ENCODE data around the gene DGCR6L.
A peak's percentile ranks its signal among the peaks of the same experiment; 100 is the strongest.
"Not testable (repeated sequence)": the region's sequence is repeated elsewhere in the genome, so short reads cannot be mapped to it uniquely, and the experiment has no call there.

DGCR6L gene

DNA sequence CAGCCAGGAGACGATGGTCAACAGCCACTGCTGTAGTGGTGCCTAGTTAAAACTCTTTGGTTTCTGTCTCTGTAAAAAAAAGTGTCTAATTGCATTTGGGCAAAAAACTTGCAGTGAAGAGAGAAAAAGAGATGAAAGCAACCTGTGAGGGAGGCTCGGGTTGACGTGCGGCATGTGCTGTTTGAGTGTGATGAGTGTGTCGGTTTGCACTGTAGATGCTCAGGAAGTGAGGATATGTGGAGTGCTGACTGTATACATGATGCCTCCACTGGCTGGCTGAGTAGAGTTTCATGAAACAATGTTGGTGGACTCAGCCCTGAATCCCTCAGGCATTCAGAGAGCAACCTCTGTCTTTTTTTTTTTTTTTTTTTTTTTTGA, 4.3 kb upstream of the DGCR6L start:
- DNase-seq, result no peak

DNA sequence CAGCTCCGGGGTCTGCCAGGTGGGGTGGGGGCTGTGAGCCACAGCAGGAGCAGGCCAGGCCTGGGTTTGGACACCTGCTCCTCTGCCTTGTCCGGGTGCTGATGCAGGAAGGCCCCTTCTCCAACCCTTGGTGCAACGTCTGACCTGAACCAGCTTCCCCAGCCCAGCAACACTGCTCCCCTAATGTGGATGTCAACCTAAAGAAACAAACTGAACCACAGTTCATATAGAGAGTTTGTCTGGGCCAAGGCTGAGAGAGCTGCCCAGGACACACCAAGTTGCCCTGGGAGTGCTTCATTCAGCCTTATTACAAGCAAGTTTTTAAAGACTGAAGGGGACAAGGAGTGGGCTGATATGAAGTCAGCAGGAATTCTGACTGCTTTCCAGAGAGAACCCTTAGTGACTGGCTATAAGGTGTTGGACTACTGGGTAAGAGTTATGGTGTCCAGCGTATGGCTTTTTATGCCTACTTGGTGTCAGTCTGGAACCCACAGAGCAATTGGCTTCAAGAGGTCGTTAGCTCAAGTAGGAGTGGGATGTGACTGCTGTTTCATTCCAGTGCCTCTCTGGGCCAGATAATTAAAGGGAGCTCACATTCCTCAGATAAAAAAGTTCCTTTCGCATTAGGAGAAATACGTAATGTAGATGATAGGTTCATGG, 1.8 kb upstream of the DGCR6L start:
- DNase-seq, result not testable (repeated sequence)

DNA sequence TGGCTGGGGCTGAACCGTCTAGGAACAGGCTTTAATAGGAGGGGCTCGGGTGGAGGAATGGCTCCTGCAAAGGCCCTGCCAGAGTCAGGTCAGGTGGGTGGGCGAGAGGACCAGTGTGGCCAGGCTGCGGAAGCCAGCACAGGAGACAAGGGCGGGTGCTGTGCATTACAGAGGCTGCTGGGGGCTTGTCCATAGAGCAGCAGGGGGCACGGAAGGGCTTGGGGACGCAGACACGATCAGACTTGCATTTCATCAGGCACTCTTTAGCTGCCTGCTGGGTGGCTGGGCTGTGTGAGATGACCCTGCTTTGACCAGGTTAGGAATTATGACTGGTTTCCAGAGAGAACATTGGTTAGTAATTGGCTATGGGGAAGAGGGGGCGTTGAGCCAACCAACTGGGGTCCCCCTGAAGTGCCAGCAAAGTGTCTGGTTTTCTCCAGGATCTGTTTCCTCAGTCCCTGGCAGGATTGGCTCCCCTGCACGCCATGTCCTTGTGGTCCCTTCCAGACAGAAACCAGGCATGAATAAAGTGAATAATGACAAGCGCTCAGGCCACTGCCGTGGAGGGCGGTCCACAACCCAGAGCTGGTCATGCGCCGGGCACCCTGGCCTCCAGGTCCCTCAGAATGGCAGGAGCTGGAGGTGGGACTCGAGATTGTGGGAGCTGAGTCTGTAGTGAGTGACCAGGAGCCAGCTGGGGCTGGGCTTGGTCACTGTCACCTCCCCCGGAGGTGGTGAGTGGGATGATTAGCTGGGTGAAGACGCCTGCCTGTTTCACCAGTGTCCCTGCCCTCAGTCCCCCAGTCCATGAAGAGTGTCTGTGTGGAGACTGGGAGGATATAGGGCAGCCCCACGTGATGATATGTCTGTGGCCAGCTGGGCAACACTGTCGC, 1.0 kb upstream of the DGCR6L start:
- DNase-seq, result not testable (repeated sequence)

DNA sequence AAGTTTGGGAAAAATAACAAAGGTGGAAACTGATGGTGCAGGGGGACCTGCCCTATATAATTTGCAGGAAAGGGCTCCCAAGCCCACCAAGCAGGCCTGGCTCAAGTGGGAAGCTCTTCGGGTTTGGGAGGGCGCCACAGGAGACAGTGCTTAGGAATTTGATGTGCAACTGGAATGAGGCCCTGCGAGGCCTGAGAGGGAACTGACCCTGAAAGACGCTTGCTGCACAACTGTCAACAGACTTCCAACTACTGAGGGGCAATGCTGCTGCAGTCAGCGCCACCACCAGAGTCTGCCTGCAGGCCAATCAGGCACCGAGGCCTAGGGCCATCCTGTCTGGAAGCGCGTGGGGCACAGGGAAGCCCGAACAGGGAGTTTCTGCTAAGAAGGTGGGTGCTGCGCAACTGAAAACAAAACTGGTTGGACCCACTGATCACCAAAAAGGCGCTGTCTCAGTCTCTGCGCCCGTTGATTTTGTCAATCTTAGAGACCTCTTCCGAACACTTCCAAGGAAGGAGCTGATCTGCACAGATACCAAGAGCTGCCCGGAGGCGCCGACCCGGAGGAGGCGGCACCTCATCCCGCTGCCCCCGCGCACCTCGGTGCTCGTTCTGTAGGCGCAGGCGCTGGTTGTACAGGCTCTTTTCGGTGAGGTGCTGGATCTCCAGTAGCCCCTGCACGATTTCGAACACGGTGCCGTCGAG, 667 bp downstream of the DGCR6L start:
- no peak for DNase-seq

DNA sequence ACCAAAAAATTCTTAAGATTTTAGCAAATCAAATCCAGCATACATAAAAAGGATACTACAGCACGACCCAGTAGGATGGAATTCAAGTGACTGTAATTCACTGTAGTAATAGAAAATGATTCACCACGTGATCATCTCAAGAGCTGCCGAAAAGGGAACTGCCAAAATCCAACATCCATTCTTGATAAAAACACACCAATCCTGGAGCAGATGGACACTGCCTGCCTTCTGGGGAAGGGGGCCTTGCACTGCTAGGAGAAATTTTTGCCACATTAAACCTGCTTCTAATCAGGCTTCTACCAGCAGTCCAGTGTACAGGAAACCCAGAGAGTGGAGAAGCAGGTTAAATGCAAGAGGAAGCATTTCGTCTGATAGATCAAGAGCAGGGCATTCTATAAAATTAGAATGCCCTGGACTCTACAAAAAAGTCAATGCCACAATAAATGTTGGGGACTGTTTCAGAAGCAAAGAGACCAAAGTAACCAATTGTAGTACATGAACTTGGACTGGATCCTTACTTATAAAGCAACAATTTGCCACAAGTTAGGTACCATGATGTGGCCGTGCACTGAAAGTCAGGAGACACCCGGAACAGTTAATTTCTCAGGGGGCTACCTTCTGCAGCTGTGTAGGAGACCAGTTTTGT, 1.7 kb downstream of the DGCR6L start:
- DNase-seq, result not testable (repeated sequence)

DNA sequence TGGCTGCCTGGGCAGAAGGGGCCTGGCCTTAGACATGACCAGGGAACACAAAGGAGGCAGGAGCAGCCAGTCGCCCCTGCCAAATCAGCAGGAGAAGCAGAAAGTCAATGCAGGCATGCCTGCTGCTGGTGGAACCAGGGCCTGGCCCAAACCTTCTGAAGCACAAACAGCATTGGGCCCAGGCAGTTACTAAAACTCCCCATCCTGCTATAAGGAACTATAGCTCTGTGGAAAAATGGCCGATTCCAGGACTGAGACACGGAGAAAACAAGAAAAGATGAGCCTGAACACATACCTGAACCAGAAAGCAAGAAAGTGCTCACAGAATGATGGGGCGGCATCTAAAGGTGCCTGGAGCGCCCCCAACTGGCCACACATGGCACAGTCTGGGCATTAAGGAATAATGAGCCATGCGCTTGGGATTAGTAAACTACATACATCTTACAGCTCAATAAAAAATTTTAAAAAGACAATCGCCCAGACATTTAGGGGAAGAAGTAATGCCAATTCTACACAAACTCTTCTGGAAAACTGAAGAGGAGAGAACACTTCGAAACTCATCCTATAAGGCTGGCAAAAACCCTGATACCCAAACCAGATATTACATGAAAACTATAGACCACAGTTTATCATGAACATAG, 2.3 kb downstream of the DGCR6L start:
- not testable (repeated sequence) for DNase-seq

DNA sequence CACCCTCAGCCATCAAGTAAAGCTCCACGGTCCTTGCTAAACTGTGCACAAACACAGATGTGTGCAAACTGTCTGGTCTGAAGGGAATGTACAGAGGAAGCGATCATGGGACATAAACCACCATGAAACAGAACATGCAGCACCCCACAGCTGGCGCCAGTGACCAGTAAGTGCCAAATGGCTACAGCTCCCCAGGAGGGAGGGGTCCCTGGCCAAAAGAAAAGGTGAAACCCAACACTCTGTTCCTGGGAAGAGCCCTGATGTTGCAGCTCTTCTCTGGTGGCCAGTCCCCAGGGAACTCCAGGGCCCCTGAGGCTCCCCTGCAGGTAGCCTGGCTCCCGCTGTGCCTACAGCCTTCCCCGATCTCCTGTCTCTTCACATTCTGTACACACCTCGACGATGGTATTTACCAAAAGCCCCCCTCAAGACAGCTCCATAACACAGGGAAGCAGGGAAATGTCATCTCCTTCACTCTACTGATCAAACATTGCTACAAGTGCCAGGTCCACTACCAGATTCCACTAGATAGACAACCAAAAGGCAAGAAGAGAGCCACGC, 2.9 kb downstream of the DGCR6L start:
- no peak for DNase-seq

DNA sequence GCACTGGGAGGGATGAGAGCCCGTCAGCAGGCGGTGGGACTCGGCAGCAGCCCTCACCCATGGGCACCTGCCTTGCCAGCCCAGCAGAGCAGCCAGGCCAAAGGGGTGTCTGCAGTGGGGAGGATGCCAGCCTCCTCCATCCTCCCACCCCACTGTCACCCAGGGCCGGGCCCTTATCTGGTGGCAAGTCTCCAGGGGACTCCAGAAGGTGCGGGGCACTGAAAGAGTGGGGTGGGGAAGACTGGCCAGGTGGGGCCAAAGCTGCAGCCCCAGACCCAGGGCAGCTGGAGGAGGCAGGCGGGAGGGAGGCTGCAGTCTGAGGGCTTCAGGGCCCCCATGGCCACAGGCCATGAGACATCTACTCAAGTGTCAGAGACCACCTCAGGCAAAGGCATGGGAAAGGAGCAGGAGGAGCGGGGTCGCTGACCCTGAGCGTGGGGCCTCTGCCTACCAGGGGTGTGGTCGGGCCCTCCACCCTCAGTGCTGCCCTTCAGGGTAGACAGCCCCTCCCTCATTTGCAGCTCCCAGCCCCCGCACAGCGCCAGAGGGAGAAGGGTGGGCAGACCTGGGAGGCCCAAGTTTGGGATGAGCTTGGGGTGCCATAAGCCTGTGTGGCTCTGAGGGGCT, 3.5 kb downstream of the DGCR6L start:
- DNase-seq, result no peak

DNA sequence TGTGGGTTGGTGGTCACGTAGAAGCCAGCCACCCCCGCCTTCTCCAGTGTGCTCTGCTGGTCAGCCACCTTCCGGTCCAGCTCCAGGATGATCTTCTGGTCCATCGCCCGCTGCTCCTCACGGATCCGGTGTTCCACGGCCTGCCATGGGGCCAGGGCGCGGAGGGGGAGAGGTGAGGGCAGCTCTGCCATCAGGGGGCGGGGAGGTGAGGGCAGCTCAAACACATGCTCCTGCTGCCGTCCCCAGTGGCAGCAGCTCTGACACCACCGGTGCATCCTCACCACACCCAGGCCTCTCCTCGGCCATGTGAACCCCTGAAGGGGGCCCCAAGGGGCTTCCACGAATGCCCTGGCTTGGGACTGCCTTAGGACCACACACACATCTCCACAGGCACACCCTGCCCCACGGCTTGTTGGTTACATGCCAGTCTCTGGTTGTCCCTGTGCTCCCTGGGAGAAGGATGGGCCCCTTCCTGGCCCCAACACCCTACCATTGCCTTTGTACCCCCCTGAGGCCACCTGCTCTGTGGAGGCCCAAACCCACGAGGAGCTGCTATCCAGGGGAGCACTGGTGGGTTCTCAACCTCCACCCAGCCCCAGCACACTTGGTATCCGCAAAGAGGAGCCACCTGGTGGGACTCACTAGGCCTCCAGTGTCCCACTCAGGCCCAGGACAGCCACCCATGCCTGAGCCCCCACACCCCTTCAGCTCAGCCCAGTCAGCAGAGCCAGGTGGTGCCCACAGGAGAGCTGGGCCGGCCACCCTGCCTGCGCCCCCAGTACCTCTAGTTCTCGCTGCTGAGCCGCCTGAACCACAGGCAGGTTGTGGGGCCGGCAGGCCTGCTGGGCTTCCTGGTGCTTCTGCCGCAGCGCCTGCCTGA, 4.3 kb downstream of the DGCR6L start:
- DNase-seq, result no peak

DNA sequence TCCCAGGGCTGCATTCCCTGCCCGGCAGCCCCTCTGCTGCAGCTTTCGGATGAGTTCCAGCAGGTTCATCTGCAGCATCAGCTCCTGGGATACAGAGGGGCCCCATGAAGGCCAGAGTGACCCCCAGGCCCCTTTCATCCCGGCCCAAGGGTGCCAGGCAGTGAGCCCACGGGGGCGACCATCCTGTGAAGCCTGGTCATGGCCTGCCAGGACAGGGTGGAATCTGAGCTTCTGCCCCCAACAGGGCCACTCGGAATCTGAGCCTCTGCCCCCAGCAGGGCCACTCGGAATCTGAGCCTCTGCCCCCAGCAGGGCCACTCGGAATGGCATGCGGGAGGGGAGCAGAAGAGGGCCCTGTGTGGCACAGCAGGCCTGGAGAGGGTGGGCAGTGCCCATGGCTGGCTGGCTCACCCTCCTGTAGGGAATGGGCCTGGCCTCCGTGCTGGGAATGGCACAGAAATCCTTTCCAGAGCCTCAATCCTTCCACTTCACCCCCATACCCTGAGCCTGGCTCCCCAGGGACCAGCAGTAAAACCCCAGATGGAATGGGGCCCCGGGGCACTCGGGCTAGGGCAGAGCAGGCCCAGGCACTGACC, 5.0 kb downstream of the DGCR6L start:
- DNase-seq, result not testable (repeated sequence)

DNA sequence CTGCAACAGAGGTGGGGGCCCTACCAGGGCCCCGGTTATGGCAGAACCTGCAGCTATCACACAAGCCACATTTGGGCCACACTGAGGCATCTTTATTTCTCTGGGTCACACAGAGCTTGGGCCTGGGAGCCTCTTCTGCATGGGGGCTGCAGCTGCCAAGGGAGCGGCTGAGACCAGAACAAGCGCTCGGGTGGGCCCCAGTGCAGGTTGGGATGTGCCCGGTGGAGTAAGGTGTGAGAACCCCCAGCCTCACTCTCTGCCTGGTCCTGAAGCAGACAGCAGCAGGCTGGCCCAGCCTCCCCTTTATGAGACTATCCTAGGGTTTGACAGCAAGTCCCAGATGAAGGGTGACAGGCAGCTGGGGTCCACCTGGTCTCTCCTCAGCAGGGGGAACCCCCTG, 5.7 kb downstream of the DGCR6L start:
- not testable (repeated sequence) for DNase-seq

DNA sequence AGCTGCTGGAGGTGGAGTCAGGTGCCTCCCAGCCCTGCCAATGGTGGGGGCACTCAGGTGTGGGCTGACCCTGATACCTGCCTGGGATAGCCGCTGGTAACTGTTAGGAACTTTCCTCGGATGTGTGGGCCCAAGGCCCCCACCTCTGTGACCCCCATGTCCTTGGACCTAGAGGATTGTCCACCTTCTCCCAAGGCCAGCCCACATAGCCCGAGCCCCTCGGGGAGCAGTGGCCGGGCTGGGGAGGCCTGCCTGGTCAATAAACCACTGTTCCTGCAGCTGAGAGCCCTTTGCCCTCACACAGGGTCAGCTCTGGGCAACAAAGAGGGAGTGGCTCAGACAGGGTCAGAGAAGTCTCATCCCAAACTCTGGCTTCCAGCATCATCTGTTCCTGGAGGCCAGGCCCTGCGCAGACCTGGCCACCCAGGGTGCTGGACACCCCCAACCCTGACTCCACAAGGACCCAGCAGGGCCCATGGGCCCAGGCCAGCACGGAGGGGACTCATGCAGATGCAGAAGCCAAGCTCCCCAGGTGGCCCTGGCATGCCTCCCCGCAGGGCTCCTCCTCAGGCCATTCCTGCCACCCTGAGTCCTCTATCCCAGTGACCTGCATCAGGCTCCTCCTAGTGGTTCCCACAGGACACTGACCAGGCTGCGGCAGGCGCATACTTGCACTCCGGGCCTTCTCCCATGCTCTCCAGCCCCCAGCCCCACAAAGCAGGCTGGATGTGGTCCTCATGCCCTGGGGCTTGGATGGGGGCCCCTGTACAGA, 6.4 kb downstream of the DGCR6L start:
- not testable (repeated sequence) for DNase-seq

DNA sequence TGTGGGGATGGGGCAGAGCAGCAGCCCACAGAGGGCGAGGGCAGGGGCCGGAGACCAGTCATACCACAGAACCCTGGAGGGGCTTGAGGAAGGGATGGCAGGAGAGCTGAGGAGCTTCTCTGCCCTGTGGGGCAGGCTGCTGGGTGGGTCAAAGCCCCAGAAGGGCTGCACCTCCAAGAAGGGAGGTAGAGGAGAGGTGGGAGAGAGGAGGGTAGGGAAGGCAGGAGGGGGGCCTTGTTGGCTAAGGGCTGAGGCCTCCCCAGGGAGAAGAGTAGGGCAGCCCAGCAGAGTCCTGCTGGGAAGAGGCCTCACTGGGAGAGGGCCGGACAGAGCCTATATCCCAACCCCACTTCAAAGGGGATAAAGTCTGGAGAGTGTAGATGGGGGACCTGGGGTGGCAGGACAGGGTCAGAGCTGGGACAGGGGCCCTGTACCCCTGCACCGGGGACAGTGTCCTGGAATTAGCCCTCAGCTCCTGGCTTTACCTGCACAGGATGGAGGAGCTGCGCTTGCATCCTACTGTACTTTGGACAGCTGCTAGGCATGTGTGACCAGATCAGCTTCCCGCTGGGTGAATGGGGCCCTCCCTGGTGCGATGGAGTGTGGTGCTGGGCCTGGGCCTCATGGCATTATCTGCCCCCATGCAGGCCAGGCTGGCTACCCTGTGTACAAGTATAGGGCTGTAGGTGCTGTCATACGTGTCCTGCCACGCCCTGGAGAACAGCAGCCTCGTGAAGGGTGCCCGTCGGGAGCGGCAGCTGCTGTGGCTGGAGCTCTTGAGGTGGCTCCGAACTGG, 7.3 kb downstream of the DGCR6L start:
- no peak for DNase-seq

DNA sequence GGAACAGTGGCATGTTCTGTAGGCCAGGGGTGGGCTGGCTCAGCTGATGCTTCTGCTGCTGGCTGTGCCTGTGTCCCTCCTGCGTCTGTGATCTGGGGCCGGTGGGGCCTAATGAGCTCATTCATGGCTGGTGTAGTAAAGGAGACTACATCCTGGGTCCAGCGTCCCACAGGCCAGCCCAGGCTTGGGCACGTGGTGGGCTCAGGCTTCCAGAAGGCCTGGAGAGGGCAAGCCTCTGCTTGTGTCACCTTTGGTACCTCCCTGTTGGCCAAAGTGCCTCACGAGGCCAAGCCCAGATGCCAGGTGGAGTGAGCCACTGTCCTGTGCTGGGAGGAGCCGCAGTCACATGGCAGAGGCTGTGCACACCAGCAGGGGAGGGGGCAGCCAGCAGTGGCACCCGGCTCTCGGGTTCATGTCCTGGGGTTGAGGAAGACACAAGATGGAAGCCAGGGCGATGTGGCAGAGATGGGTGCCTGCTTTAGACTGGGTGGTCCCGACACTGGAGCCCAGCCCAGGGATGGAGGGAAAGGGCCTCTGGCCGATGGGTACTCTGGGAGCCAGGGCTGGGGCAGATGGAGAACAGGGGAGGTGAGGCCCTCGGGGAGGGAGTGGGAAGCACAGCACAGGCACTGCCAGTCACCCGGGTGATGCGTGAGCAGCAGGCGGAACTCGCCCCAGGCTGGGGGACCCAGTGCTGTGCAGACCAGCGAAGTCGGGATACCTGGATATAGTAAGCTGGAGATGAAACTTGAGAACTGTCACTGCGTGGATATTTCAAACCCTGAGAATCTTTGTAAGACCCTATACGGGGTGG, 8.4 kb downstream of the DGCR6L start:
- not testable (repeated sequence) for DNase-seq

DNA sequence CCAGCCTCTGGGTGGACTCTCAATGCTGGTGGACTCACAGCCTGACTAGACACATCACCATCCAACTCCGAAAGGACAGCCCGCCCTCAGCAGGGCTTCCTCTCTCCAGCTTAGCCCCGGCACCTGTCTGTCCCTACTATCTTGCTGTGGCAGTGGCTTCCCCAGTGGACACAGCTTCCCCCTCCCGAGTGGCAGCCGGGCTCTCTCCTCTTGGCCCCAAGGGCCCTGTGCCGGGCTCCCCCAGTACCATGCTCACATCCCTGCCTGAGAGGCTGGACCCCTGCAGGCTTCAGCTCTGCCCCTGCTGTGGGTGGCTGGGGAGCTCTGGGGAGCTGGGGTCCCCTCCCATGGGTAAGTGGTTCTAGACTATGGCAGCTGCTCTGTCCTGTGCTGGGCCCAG, 9.1 kb downstream of the DGCR6L start:
- not testable (repeated sequence) for DNase-seq

DNA sequence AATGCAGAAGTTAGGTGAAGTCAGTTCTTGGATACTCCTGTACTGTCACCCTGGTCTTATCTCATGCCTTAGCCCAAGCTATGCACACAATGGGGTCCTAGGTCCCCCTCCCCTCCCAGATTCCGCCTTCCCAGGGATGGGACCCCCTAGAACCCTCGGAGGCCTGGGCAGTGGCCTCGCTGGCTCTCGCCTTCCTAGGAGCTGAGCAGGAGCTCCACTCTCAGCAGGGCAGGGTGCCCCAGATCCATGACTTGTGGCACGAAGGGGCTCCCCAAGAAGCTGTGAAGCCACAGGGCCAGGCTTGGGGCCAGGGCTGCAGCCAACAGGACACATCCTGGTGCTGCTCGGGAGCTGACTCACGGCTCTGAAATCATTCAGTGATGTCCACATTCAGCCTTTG, 9.7 kb downstream of the DGCR6L start:
- not testable (repeated sequence) for DNase-seq

DNA sequence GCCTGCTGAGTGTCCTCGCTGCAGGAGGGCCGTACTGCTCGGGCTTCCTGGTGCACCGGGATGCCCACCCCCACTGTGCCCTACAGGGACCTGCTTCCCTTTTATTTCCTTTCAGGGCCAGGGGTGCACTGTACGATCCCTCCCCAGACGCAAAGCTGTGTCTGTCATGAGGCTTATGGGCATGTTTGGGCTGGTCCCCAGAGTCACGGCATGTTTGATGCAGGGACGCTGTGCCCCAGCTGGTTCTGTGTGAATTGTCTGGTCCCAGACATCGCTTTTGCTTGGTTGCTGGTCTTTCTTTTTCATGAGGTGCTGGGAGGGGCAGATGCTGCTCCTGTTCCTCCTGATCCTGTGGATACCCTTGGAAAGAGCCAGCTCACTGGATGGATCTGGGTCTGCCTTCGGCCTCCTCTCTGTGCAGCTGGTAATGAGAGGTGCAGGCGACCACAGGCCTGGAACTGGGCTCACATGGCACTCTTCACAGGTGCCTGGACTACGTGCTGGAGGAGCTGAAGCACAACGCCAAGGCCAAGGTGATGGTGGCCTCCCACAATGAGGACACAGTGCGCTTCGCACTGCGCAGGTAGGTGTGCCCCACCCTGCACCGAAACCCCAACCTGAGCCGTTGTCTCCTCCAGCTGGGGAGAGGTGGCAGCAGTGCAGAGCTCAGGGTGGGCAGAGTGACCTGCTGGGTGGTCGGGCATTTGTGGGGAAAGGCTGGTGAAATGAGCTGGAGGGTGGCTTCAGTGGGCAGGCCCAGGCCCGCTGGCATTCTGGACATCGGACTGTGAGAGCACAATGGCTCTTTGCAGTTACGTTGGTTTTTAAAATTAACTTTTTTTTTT, 10.8 kb downstream of the DGCR6L start:
- peak; percentile 34 for DNase-seq
